Lower leg skin (tissue), 3 donors: ENCODE data around the gene LRBA.

Source experiments
- CTCF ChIP-seq, 3 donors: fragments of 450-650 bp; IDR thresholded peaks; one replicate each; pipeline ENCODE4 v1.5.1; 2016; ENCODE audit warnings: antibody characterized with exemption in 3 of 3, mild to moderate bottlenecking in 3 of 3, moderate library complexity in 2 of 3
- POLR2A ChIP-seq, 2 donors: fragments of 450-650 bp; IDR thresholded peaks; one replicate each; pipeline ENCODE4 v1.6.1; 2016 to 2017; ENCODE audit warnings: antibody characterized with exemption in 2 of 2, mild to moderate bottlenecking in 1 of 2, moderate library complexity in 1 of 2

DNA sequence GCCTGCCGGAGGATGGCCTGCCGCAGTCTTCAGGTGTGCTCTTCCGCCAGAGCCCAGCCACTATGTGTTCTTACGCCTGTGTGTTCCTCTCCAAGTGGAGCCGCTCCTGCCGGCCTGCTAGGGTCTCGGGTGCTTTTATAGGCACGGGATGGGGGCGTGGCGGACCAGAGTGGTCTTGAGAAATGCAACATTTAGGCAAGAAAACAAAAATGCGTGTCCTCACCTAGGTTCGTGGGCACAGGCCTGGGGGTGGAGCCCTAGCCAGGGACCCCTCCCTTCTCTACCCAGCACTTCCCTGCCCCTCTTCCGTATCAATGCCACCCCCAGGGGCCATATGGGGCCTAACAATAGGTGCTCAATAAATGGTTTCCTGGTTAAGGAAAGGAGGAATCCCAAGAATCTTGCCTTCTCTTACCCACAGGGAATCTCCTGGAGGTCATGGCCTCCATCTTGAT is 34.4 kb upstream of the LRBA start:
- TF ChIP-seq CTCF (IDR thresholded peaks at IDR 0.05) (no peak), POLR2A (IDR thresholded peaks at IDR 0.05) (no peak)
